Measurements from ENCODE around the gene HSFX4.
"Not testable (repeated sequence)": the region's sequence is repeated elsewhere in the genome, so short reads cannot be mapped to it uniquely, and the experiment has no call there.

HSFX4 gene

DNA sequence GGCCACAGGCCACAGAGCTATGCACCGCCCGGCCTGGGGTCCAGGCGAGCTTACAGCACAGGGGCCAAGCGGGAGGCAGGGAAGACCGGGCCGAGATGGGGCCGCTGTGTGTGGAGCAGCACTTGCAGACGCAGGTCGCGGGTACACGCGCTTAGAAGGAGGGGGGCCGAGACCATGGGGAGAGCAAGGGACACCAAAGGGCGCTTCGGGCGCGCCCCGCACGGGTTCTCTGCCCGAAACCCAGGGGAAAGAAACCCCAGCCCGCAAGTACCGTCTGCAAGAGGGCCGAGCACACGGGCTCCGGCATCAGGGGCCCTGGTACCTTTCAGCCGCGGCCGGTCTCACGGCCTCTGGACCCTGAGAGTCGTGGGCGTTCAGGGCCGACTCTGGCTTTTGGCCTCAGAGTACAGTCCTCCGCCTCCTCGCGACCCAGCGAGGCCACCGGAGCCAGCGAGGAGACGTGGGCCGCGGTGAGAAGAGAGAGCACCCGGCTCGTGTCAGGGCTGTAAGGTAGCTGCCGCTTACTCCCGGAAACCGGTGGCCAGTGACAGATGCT is 8.6 kb downstream of the HSFX4 start:
- DNase-seq (ENCODE audit: low read depth in 2 of 3, low spot score in 1 of 3) = no peak

- peak; percentile 81 to 89 (median 81) for DNase-seq (ENCODE audit: low read depth in 2 of 3, low spot score in 1 of 3)
Observed at GRCh38 chrX:149938427-149938880, 9.1 kb downstream of the HSFX4 start, which contains the start of gene EOLA2. TSS of gene EOLA2 (minus strand) at chrX:149938491. CDS start at chrX:149933874, 4,617 bp downstream.

GRCh38 chrX:149938881-149939654 is 9.7 kb downstream of the HSFX4 start:
- peak; percentile 77 to 86 (median 85) for DNase-seq (ENCODE audit: low read depth in 2 of 3, low spot score in 1 of 3)

GRCh38 chrX:149939655-149939904 is 10.2 kb downstream of the HSFX4 start:
- no peak for DNase-seq (ENCODE audit: low read depth in 2 of 3, low spot score in 1 of 3)

GRCh38 chrX:149939905-149940673 is 10.7 kb downstream of the HSFX4 start:
- DNase-seq (ENCODE audit: low read depth in 2 of 3, low spot score in 1 of 3) = peak; percentile 82 to 89 (median 88)

DNA sequence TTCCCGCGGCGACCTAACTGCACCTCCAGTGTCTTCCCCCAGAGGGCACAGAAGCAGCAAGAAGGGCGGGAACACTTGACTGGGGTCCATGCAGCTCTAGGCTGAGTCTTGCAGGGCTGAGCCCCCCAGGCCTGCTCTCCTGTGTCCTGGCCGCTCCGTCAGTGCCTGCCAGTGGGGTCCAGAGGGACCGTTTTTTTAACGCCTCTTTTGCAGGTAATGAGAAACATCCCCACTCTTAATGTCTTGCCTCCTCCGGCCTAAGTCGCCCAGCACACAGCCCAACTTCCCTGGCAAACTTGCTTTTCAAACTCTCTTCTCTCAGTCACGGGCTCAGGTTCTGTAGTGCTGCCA is 11.3 kb downstream of the HSFX4 start:
- DNase-seq (ENCODE audit: low read depth in 2 of 3, low spot score in 1 of 3) = not testable (repeated sequence)

- DNase-seq (ENCODE audit: low read depth in 2 of 3, low spot score in 1 of 3) = not testable (repeated sequence)
Observed at GRCh38 chrX:149945087-149945670, 15.8 kb downstream of the HSFX4 start.

DNA sequence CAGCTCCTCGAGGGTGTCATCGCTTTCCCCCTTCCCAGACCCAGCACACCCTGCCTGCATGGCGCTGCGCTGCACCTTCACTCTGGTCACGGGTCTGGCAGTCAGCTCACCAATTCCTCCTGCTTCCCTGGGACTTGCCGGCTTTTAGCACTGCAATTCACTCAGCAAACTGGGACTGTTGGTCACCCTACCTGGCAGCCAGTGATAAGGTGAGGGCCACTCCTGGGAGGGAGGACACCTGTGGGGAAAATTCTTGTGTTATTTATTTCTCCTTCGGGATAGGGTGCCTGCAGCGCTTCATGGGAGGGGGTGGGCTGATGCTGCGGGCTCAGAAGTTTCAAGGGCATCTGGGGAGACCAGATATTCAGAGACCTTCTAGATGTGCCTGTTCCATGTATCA is 16.4 kb downstream of the HSFX4 start:
- DNase-seq (ENCODE audit: low read depth in 2 of 3, low spot score in 1 of 3) = not testable (repeated sequence)

GRCh38 chrX:149946932-149947331 is 17.6 kb downstream of the HSFX4 start:
- DNase-seq (ENCODE audit: low read depth in 2 of 3, low spot score in 1 of 3) = not testable (repeated sequence)

DNA sequence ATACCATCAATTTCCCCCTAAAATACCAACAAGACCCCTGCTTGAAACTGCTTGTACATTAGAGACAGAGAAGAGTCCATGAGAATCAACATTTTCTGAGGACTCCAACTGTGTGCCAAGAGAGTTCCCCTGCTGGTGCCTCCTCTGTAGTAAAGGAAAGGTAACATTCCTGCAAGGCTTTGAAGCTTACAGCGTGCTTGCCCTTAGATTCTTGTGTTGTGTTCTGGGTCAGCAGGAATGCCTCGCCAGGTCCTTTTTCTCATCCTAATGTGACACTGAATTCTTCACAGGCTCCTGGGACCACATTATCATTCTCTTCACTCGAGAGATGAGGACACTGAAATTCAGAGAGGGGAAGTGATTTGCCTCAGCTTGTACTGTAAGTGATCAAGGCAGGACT is 18.6 kb downstream of the HSFX4 start:
- DNase-seq (ENCODE audit: low read depth in 2 of 3, low spot score in 1 of 3) = no peak

- no peak for DNase-seq (ENCODE audit: low read depth in 2 of 3, low spot score in 1 of 3)
Observed at GRCh38 chrX:149949743-149950436, 20.5 kb downstream of the HSFX4 start.

DNA sequence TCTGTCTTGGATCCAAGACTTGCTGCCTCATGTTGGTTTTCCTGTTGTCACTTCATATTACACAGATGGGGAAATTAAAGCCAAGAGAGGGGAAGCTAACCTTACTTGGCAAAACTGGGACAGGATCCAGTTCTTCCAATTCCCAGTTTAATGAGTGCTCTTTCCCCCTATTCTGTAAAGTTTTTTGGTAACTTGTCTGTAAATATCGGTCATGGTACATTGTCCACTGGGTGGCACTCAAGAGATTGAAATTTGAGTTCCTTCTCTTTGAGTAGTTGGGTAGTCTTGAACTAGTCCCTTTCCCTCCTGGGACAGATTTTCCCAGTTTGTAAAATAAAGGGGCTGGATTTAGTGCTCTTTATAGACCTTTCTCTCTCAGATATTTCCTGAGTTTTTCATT is 21.3 kb downstream of the HSFX4 start:
- DNase-seq (ENCODE audit: low read depth in 2 of 3, low spot score in 1 of 3) = peak in 1 of 3 donors; percentile 21

GRCh38 chrX:149961572-149961971 is 32.2 kb downstream of the HSFX4 start:
- DNase-seq (ENCODE audit: low read depth in 2 of 3, low spot score in 1 of 3) = no peak

GRCh38 chrX:149962010-149962409 is 32.6 kb downstream of the HSFX4 start:
- DNase-seq (ENCODE audit: low read depth in 2 of 3, low spot score in 1 of 3) = no peak

GRCh38 chrX:149962859-149963757 is 33.7 kb downstream of the HSFX4 start:
- DNase-seq (ENCODE audit: low read depth in 2 of 3, low spot score in 1 of 3) = peak in 1 of 3 donors; percentile 14

- no peak for DNase-seq (ENCODE audit: low read depth in 2 of 3, low spot score in 1 of 3)
Observed at GRCh38 chrX:149979126-149979644, 49.8 kb downstream of the HSFX4 start.
